ENCODE data around the gene INPP5E. TPM values are rescaled to one million over a fixed set of nuclear protein-coding genes. Genes with fewer than 3 reads are reported as not detected.

Gene INPP5E
- total and polyA plus RNA-seq, 2 donors (not counting 1 experiment from before 2014, with no cell fraction given): 31.0 to 33.1 TPM

DNA sequence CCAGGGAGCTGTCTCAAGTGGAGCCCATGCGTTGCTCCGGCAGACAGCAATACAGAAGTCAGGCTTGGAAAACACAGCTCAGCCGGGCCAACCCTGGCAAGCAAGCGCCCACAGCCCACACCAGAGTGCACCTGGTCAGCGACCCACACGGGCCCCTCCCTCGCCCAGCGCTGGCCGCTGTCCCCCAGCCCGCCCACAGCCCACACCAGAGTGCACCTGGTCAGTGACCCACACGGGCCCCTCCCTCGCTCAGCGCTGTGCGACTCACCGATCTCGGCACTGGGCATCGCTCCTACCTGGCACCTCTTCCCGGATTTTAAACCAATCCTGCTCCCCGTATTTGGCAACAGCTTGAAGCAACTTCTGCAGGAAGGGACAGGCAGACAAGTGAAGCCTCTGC is 52.4 kb downstream of the INPP5E start:
- H3K36me3 ChIP-seq (replicated peaks in 1 of 2; ENCODE audit: control extremely low read depth in 1 of 2, control insufficient read depth in 1 of 2, extremely low read depth in 1 of 2, insufficient read depth in 2 of 2, low read length in 1 of 2): peaks cover 0 to 47% of the 10 kb centered on the region in 2 experiments

DNA sequence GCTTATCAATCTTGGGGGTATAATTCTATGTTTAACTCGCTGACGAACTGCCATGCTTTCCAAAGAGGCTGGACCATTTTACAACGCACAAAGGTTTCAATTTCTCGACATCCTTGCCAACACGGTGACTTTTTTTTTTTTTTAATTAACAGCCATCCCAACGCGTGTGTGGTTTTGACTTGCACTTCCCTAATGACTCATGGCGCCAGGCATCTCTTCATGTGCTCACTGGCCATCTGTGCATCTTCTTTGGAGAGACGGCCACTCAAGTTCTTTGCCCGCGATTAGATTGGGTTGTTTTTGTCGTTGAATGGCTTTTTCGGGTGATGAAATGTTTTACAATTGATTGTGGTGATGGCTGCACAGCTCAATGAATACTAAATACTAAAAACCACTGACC is 53.6 kb downstream of the INPP5E start:
- ATAC-seq (ENCODE audit: low read depth): no peak
- Histone ChIP-seq H3K27me3 (replicated peaks in 1 of 4; ENCODE audit: control extremely low read depth in 1 of 4, control insufficient read depth in 3 of 4, insufficient read depth in 4 of 4, low read length in 3 of 4) (no peaks in the 10 kb centered on the region), H3K9ac (ENCODE audit: low read length) (no peak overlapping the region), H3K79me2 (ENCODE audit: control insufficient read depth, insufficient read depth, low read length) (no peaks in the 10 kb centered on the region), H4K20me1 (ENCODE audit: control insufficient read depth, insufficient read depth, low read length, poor library complexity, severe bottlenecking) (no peaks in the 10 kb centered on the region), H3K27ac (ENCODE audit: low read length in 2 of 2) (no peak overlapping the region), H3K4me2 (replicated peaks; ENCODE audit: low read depth, low read length, poor library complexity, severe bottlenecking) (no peak overlapping the region), H2AFZ (ENCODE audit: insufficient read depth, low read depth, low read length, poor library complexity, severe bottlenecking) (no peak overlapping the region), H3K9me3 (ENCODE audit: control extremely low read depth in 1 of 3, control insufficient read depth in 2 of 3, insufficient read depth in 1 of 3, low read length in 2 of 3) (no peaks in the 10 kb centered on the region), H3K4me1 (ENCODE audit: control insufficient read depth in 2 of 2, insufficient read depth in 2 of 2, low read length in 2 of 2) (no peaks in the 10 kb centered on the region), H3K36me3 (replicated peaks in 1 of 2; ENCODE audit: control extremely low read depth in 1 of 2, control insufficient read depth in 1 of 2, extremely low read depth in 1 of 2, insufficient read depth in 2 of 2, low read length in 1 of 2) (peaks cover 0 to 44% of the 10 kb centered on the region in 2 experiments), H3K4me3 (ENCODE audit: control extremely low read depth in 1 of 5, extremely low read depth in 1 of 5, insufficient read depth in 1 of 5, low read depth in 2 of 5, low read length in 4 of 5) (no peak overlapping the region)
- TF ChIP-seq, protein P1, sequence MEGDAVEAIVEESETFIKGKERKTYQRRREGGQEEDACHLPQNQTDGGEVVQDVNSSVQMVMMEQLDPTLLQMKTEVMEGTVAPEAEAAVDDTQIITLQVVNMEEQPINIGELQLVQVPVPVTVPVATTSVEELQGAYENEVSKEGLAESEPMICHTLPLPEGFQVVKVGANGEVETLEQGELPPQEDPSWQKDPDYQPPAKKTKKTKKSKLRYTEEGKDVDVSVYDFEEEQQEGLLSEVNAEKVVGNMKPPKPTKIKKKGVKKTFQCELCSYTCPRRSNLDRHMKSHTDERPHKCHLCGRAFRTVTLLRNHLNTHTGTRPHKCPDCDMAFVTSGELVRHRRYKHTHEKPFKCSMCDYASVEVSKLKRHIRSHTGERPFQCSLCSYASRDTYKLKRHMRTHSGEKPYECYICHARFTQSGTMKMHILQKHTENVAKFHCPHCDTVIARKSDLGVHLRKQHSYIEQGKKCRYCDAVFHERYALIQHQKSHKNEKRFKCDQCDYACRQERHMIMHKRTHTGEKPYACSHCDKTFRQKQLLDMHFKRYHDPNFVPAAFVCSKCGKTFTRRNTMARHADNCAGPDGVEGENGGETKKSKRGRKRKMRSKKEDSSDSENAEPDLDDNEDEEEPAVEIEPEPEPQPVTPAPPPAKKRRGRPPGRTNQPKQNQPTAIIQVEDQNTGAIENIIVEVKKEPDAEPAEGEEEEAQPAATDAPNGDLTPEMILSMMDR (IDR thresholded peaks at IDR 0.05): no peak
- no peak for TF ChIP-seq EZH2 (IDR thresholded peaks at IDR 0.05; ENCODE audit: borderline replicate concordance, insufficient read depth, low read depth, low read length, poor library complexity, severe bottlenecking)
- no peaks in the 10 kb centered on the region for H3K4me1 Mint-ChIP-seq
- intact Hi-C loops (cut with micrococcal nuclease): no loop called here
- H3K9me3 Mint-ChIP-seq (ENCODE audit: insufficient read depth): no peaks in the 10 kb centered on the region
- ChIA-PET POLR2A (no interaction called here), CTCF (no interaction called here)
- DNase-seq: no peak
- no peaks in the 10 kb centered on the region for H3K27me3 Mint-ChIP-seq
- no peak overlapping the region for H3K27ac Mint-ChIP-seq
- H3K4me3 Mint-ChIP-seq: no peak overlapping the region
- WGBS (ENCODE audit: insufficient coverage): 89% methylated on average over 8 of the region's 13 CpGs

More for the DNA sequence above, 52.4 kb downstream of the INPP5E start:
- Histone ChIP-seq H3K27ac (ENCODE audit: low read length in 2 of 2) (no peak overlapping the region), H3K79me2 (ENCODE audit: control insufficient read depth, insufficient read depth, low read length) (peaks cover 2% of the 10 kb centered on the region), H3K9me3 (ENCODE audit: control extremely low read depth in 1 of 3, control insufficient read depth in 2 of 3, insufficient read depth in 1 of 3, low read length in 2 of 3) (no peaks in the 10 kb centered on the region), H3K4me2 (replicated peaks; ENCODE audit: low read depth, low read length, poor library complexity, severe bottlenecking) (no peak overlapping the region), H3K27me3 (replicated peaks in 1 of 4; ENCODE audit: control extremely low read depth in 1 of 4, control insufficient read depth in 3 of 4, insufficient read depth in 4 of 4, low read length in 3 of 4) (no peaks in the 10 kb centered on the region), H3K9ac (ENCODE audit: low read length) (no peak overlapping the region), H4K20me1 (ENCODE audit: control insufficient read depth, insufficient read depth, low read length, poor library complexity, severe bottlenecking) (no peaks in the 10 kb centered on the region), H2AFZ (ENCODE audit: insufficient read depth, low read depth, low read length, poor library complexity, severe bottlenecking) (no peak overlapping the region), H3K4me3 (ENCODE audit: control extremely low read depth in 1 of 5, extremely low read depth in 1 of 5, insufficient read depth in 1 of 5, low read depth in 2 of 5, low read length in 4 of 5) (no peak overlapping the region), H3K4me1 (ENCODE audit: control insufficient read depth in 2 of 2, insufficient read depth in 2 of 2, low read length in 2 of 2) (no peaks in the 10 kb centered on the region)
- Mint-ChIP-seq H3K27ac (no peak overlapping the region), H3K27me3 (no peaks in the 10 kb centered on the region), H3K9me3 (ENCODE audit: insufficient read depth) (no peaks in the 10 kb centered on the region), H3K4me3 (no peak overlapping the region), H3K4me1 (no peaks in the 10 kb centered on the region)
- CTCF ChIA-PET: interaction anchor here (0.6 kb wide), 1 partner anchor 608 kb away, joined by 3 read pairs; no protein-coding TSS in a partner anchor
- DNase-seq (no peak), ATAC-seq (ENCODE audit: low read depth) (no peak)
- POLR2A ChIA-PET: no interaction called here
- WGBS (ENCODE audit: insufficient coverage): 98% methylated on average over 19 of the region's 19 CpGs
- TF ChIP-seq, protein P1 (IDR thresholded peaks at IDR 0.05): no peak
- TF ChIP-seq EZH2 (IDR thresholded peaks at IDR 0.05; ENCODE audit: borderline replicate concordance, insufficient read depth, low read depth, low read length, poor library complexity, severe bottlenecking): no peak
- intact Hi-C loops (cut with micrococcal nuclease): no loop called here
